Upper lobe of left lung (tissue), 6 donors: ENCODE measurements around the gene ZNF668. TPM values are rescaled to one million over a fixed set of nuclear protein-coding genes. Genes with fewer than 3 reads are reported as not detected.
"Not testable (repeated sequence)": the region's sequence is repeated elsewhere in the genome, so short reads cannot be mapped to it uniquely, and the experiment has no call there.

Source experiments
- ATAC-seq, 2 donors: fragments of 200-7000 bp; cut with Tn5 transposase; one replicate each; pipeline ENCODE4 v1.9.1; 2022; ENCODE audit warnings: mild to moderate bottlenecking in 2 of 2, moderate library complexity in 2 of 2; ENCODE audit not compliant: low FRiP score in 2 of 2
- DNase-seq, 2 donors: peaks; one replicate each; pipeline ENCODE4 v3.0.0-alpha.2; 2019 to 2020
- H3K27ac ChIP-seq, 4 donors: fragments of 200-600 bp; sonication (generic); one replicate each; pipeline ENCODE4 v1.5.1; 2016 to 2019
- H3K27me3 ChIP-seq, 4 donors: fragments of 200-600 bp; sonication (generic); one replicate each; pipeline ENCODE4 v1.5.1; 2017 to 2019
- H3K36me3 ChIP-seq, 4 donors: fragments of 200-600 bp; sonication (generic); one replicate each; pipeline ENCODE4 v1.5.1; 2016 to 2019
- H3K4me1 ChIP-seq, 4 donors: fragments of 200-600 bp; sonication (generic); one replicate each; pipeline ENCODE4 v1.5.1; 2018 to 2019
- H3K4me3 ChIP-seq, 4 donors: fragments of 200-600 bp; sonication (generic); one replicate each; pipeline ENCODE4 v1.5.1; 2017 to 2019; ENCODE audit warnings: mild to moderate bottlenecking in 2 of 4, moderate library complexity in 1 of 4
- H3K9me3 ChIP-seq, 4 donors: fragments of 200-600 bp; sonication (generic); one replicate each; pipeline ENCODE4 v1.5.1; 2018 to 2019
- CTCF ChIP-seq, 6 experiments: fragments of 450-650 bp in 4 of 6; fragments of 200-600 bp in 2 of 6; sonication (generic) in 2 of 6; IDR thresholded peaks; one replicate each; pipeline ENCODE4 v1.5.1; 2016 to 2019; ENCODE audit warnings: antibody characterized with exemption in 6 of 6
- EP300 ChIP-seq, 4 donors: sonication (generic); formaldehyde crosslinking; IDR thresholded peaks; one replicate each; pipeline ENCODE4 v1.5.1; 2017; ENCODE audit warnings: antibody characterized with exemption in 4 of 4, control low read depth in 2 of 4
- POLR2A ChIP-seq, 4 donors: fragments of 450-650 bp; IDR thresholded peaks; one replicate each; pipeline ENCODE4 v1.5.1; 2016 to 2017; ENCODE audit warnings: antibody characterized with exemption in 4 of 4, mild to moderate bottlenecking in 2 of 4
- POLR2AphosphoS5 ChIP-seq, 2 donors: sonication (generic); formaldehyde crosslinking; IDR thresholded peaks; one replicate each; pipeline ENCODE4 v1.5.1; 2017; ENCODE audit warnings: antibody characterized with exemption in 2 of 2
- WGBS, 2 donors: methylation state at CpG; one replicate each; pipeline ENCODE4 v1.1.5; 2017 to 2018; 5-methylcytosine and 5-hydroxymethylcytosine counted together
- total RNA-seq, 6 donors: library from RNA; depleted of rRNA in 4 of 6; stranded (reverse); fragments of >200 nt in 4 of 6; gene quantifications; one replicate each; pipeline versions ENCODE4 v1.1.0 to v1.2.1, GENCODE V29; 2016 to 2021
- donor health status: DM: no; HTN: no; CAD: no; lungs with moderate emphysema.
- donor health status: DM: no; HTN: yes; CAD: no; lungs with severe emphysema.

ZNF668 gene
- total RNA-seq, 6 donors from 2014 or later = 8.4 to 21.0 (median 11.4) TPM

- no peak for DNase-seq
- TF ChIP-seq EP300 (IDR thresholded peaks at IDR 0.05) (no peak), POLR2A (IDR thresholded peaks at IDR 0.05) (no peak), POLR2AphosphoS5 (IDR thresholded peaks at IDR 0.05) (no peak)
- H3K9me3 ChIP-seq = no peaks in the 10 kb centered on the region
- peaks cover 11 to 33% (median 28%) of the 10 kb centered on the region in 4 donors for H3K36me3 ChIP-seq
- H3K27me3 ChIP-seq = no peaks in the 10 kb centered on the region
- peak overlapping the region in 2 of 4 donors; percentile 91 to 93 for H3K27ac ChIP-seq
- no peak for ATAC-seq
- no peak overlapping the region for H3K4me3 ChIP-seq
- 90 to 99% methylated on average over 6 of the region's 6 CpGs for WGBS, 2 donors
- H3K4me1 ChIP-seq = peaks cover 15 to 30% (median 18%) of the 10 kb centered on the region in 4 donors
These were observed 33.4 kb upstream of the ZNF668 start for GRCh38 chr16:31107465-31107867.

- H3K36me3 ChIP-seq = peaks cover 7 to 27% (median 21%) of the 10 kb centered on the region in 4 donors
- H3K9me3 ChIP-seq = no peaks in the 10 kb centered on the region
- 95% methylated on average over 27 to 28 of the region's 28 CpGs for WGBS, 2 donors
- no peak overlapping the region for H3K4me3 ChIP-seq
- no peak for TF ChIP-seq POLR2AphosphoS5 (IDR thresholded peaks at IDR 0.05)
- TF ChIP-seq POLR2A (IDR thresholded peaks at IDR 0.05) = no peak
- no peak for TF ChIP-seq EP300 (IDR thresholded peaks at IDR 0.05)
- no peak for TF ChIP-seq CTCF (IDR thresholded peaks at IDR 0.05)
- no peak for DNase-seq
- no peak overlapping the region for H3K27ac ChIP-seq
- H3K27me3 ChIP-seq = no peaks in the 10 kb centered on the region
- peaks cover 15 to 27% (median 18%) of the 10 kb centered on the region in 4 donors for H3K4me1 ChIP-seq
- ATAC-seq = no peak
These were observed 32.7 kb upstream of the ZNF668 start for GRCh38 chr16:31106509-31107464.

- DNase-seq (peak; percentile 92 to 98), ATAC-seq (peak; percentile 93)
- peak overlapping the region in 3 of 4 donors; percentile 60 to 74 (median 69) for H3K27ac ChIP-seq
- 8 to 11% methylated on average over 30 to 33 of the region's 33 CpGs for WGBS, 2 donors
- H3K27me3 ChIP-seq = no peaks in the 10 kb centered on the region
- TF ChIP-seq CTCF (IDR thresholded peaks at IDR 0.05) (peak; percentile 74 to 90 (median 85)), EP300 (IDR thresholded peaks at IDR 0.05) (no peak), POLR2AphosphoS5 (IDR thresholded peaks at IDR 0.05) (peak; percentile 42 to 49), POLR2A (IDR thresholded peaks at IDR 0.05) (peak in 1 of 4 donors; percentile 28)
- H3K36me3 ChIP-seq = peaks cover 3 to 16% (median 11%) of the 10 kb centered on the region in 4 donors
- H3K9me3 ChIP-seq = no peaks in the 10 kb centered on the region
- H3K4me1 ChIP-seq = peaks cover 15 to 27% (median 18%) of the 10 kb centered on the region in 4 donors
- peak overlapping the region in 3 of 4 donors; percentile 5 to 38 (median 23) for H3K4me3 ChIP-seq
These were observed 31.7 kb upstream of the ZNF668 start for GRCh38 chr16:31105677-31106213.

GRCh38 chr16:31100876-31101641 is 27.0 kb upstream of the ZNF668 start:
- not testable (repeated sequence) for H3K4me1 ChIP-seq, DNase-seq, H3K4me3 ChIP-seq, H3K27ac ChIP-seq, H3K36me3 ChIP-seq, H3K27me3 ChIP-seq, H3K9me3 ChIP-seq
- ATAC-seq = peak in 1 of 2 donors; percentile 19
- WGBS, 2 donors = 84 to 85% methylated on average over 13 of the region's 13 CpGs

GRCh38 chr16:31099860-31100638 is 26.0 kb upstream of the ZNF668 start:
- no peak for DNase-seq
- Histone ChIP-seq H3K4me3 (no peak overlapping the region), H3K27me3 (no peaks in the 10 kb centered on the region), H3K27ac (no peak overlapping the region), H3K36me3 (no peaks in the 10 kb centered on the region), H3K9me3 (no peaks in the 10 kb centered on the region), H3K4me1 (peaks cover 6 to 10% (median 7%) of the 10 kb centered on the region in 4 donors)
- TF ChIP-seq POLR2A (IDR thresholded peaks at IDR 0.05) (no peak), EP300 (IDR thresholded peaks at IDR 0.05) (no peak), POLR2AphosphoS5 (IDR thresholded peaks at IDR 0.05) (no peak), CTCF (IDR thresholded peaks at IDR 0.05) (no peak)
- WGBS, 2 donors = 60 to 81% methylated on average over 4 of the region's 4 CpGs
- ATAC-seq = no peak
